KMS-11 (cell line): ENCODE results near the gene FGF22.
"Not testable (repeated sequence)": the region's sequence is repeated elsewhere in the genome, so short reads cannot be mapped to it uniquely, and the experiment has no call there.

Experiments used
- H2AFZ ChIP-seq: fragments of 200-600 bp; sonication (generic); 2 replicates; pipeline ENCODE4 v1.6.1; 2016; ENCODE audit warnings: antibody characterized with exemption, mixed run types, low read depth
- H3K27ac ChIP-seq: fragments of 200-600 bp; sonication (generic); 2 replicates; pipeline ENCODE4 v1.6.1; 2016; ENCODE audit warnings: mild to moderate bottlenecking, mixed run types
- H3K27me3 ChIP-seq: fragments of 200-600 bp; sonication (generic); 2 replicates; pipeline ENCODE4 v1.6.1; 2017; ENCODE audit warnings: mild to moderate bottlenecking, low read depth, mixed run types, moderate library complexity; ENCODE audit not compliant: insufficient read depth
- H3K36me3 ChIP-seq: fragments of 200-600 bp; sonication (generic); 2 replicates; pipeline ENCODE4 v1.6.1; 2017; ENCODE audit warnings: mild to moderate bottlenecking, mixed run types; ENCODE audit not compliant: insufficient read depth
- H3K4me1 ChIP-seq: fragments of 200-600 bp; sonication (generic); 2 replicates; pipeline ENCODE4 v1.6.1; 2016; ENCODE audit warnings: mild to moderate bottlenecking, low read depth, mixed run types; ENCODE audit not compliant: poor library complexity, severe bottlenecking
- H3K4me2 ChIP-seq: fragments of 200-600 bp; sonication (generic); 2 replicates; pipeline ENCODE4 v1.7.0; 2016; ENCODE audit warnings: mild to moderate bottlenecking, mixed run types
- H3K4me3 ChIP-seq: fragments of 200-600 bp; sonication (generic); IDR thresholded peaks from 2 replicates; pipeline ENCODE4 v1.6.1; 2017; ENCODE audit warnings: low read depth, low read length, mixed read lengths; ENCODE audit not compliant: insufficient read depth
- H3K79me2 ChIP-seq: fragments of 200-600 bp; sonication (generic); 2 replicates; pipeline ENCODE4 v1.6.1; 2016; ENCODE audit warnings: low read depth, mixed run types; ENCODE audit not compliant: insufficient read depth
- H3K9ac ChIP-seq: fragments of 200-600 bp; sonication (generic); 2 replicates; pipeline ENCODE4 v1.6.1; 2016; ENCODE audit warnings: mild to moderate bottlenecking, mixed run types
- H4K20me1 ChIP-seq: fragments of 200-600 bp; sonication (generic); 2 replicates; pipeline ENCODE4 v1.6.1; 2016; ENCODE audit warnings: mild to moderate bottlenecking, mixed run types; ENCODE audit not compliant: insufficient read depth
- CTCF ChIP-seq: fragments of 200-600 bp; sonication (generic); conservative IDR thresholded peaks from 2 replicates; pipeline ENCODE4 v1.6.1; 2017; ENCODE audit warnings: low read depth, mild to moderate bottlenecking, antibody characterized with exemption, low read length, moderate library complexity, mixed read lengths

The FGF22 gene

GRCh38 chr19:605061-605971 is 34.4 kb upstream of the FGF22 start:
- peak overlapping the region; percentile 38; the same call in 1 of the 2 replicates for H3K4me2 ChIP-seq
- H3K79me2 ChIP-seq, H3K4me1 ChIP-seq, H4K20me1 ChIP-seq, H3K27me3 ChIP-seq, H3K9ac ChIP-seq, H3K27ac ChIP-seq, H3K4me3 ChIP-seq, H3K36me3 ChIP-seq: not testable (repeated sequence)
- TF ChIP-seq CTCF: peak; percentile 89
- peak overlapping the region; percentile 41; the same call in 1 of the 2 replicates for H2AFZ ChIP-seq

- Histone ChIP-seq H3K4me1 (no peaks in the 10 kb centered on the region), H3K27me3 (no peaks in the 10 kb centered on the region), H3K27ac (no peak overlapping the region), H3K36me3 (no peaks in the 10 kb centered on the region), H3K79me2 (no peaks in the 10 kb centered on the region), H4K20me1 (no peaks in the 10 kb centered on the region), H3K9ac (no peak overlapping the region), H3K4me3 (no peak overlapping the region), H3K4me2 (no peak overlapping the region), H2AFZ (no peak overlapping the region)
- TF ChIP-seq CTCF: no peak
These were observed 32.2 kb upstream of the FGF22 start for GRCh38 chr19:607301-608154.

GRCh38 chr19:608155-609003 is 31.3 kb upstream of the FGF22 start:
- no peak overlapping the region for H3K9ac ChIP-seq
- H3K27me3 ChIP-seq: no peaks in the 10 kb centered on the region
- no peaks in the 10 kb centered on the region for H3K79me2 ChIP-seq
- H4K20me1 ChIP-seq: no peaks in the 10 kb centered on the region
- TF ChIP-seq CTCF: no peak
- no peak overlapping the region for H3K4me2 ChIP-seq
- no peak overlapping the region for H3K27ac ChIP-seq
- H3K4me3 ChIP-seq: no peak overlapping the region
- no peaks in the 10 kb centered on the region for H3K36me3 ChIP-seq
- no peak overlapping the region for H2AFZ ChIP-seq
- no peaks in the 10 kb centered on the region for H3K4me1 ChIP-seq

- no peak for TF ChIP-seq CTCF
- Histone ChIP-seq H3K4me1 (no peaks in the 10 kb centered on the region), H3K4me2 (no peak overlapping the region), H2AFZ (no peak overlapping the region), H3K4me3 (no peak overlapping the region), H3K27ac (no peak overlapping the region), H3K9ac (no peak overlapping the region), H3K79me2 (no peaks in the 10 kb centered on the region), H4K20me1 (no peaks in the 10 kb centered on the region), H3K36me3 (no peaks in the 10 kb centered on the region), H3K27me3 (no peaks in the 10 kb centered on the region)
These were observed 30.7 kb upstream of the FGF22 start for GRCh38 chr19:609004-609346.
